B cell (primary cell): ENCODE results near the gene SOAT2. TPM values are rescaled to one million over a fixed set of nuclear protein-coding genes. Genes with fewer than 3 reads are reported as not detected.

Experiments
- ATAC-seq: fragments of 200-7000 bp; cut with Tn5 transposase; one replicate; pipeline ENCODE4 v1.10.0; 2021; ENCODE audit warnings: low read depth, mild to moderate bottlenecking, moderate number of reproducible peaks, moderate library complexity
- CTCF ChIA-PET: fragments of 350-600 bp; sonication (Branson Sonifier 250); formaldehyde crosslinking; loops from one replicate; lab custom pipeline; 2021; ENCODE audit warnings: antibody characterized with exemption, inconsistent platforms; lab: Charles Lee
- POLR2A ChIA-PET: fragments of 350-600 bp; sonication (Branson Sonifier 250); formaldehyde crosslinking; loops from one replicate; lab custom pipeline; 2021; ENCODE audit warnings: antibody characterized with exemption; lab: Charles Lee
- DNase-seq: peaks from one replicate; pipeline ENCODE4 v3.0.0; 2013
- H2AFZ ChIP-seq: 2 replicates; pipeline ENCODE4 v1.6.1; 2012; ENCODE audit warnings: mild to moderate bottlenecking, low read depth, low read length; ENCODE audit not compliant: insufficient read depth, poor library complexity, severe bottlenecking
- H3K27ac ChIP-seq, 2 donors: 1 replicate in 1 of 2; 2 replicates in 1 of 2; pipeline ENCODE4 v1.5.1; 2012 to 2013; ENCODE audit warnings: low read length in 2 of 2, mild to moderate bottlenecking in 2 of 2, moderate library complexity in 1 of 2
- H3K27me3 ChIP-seq, 4 experiments: fragments of 200-600 bp in 1 of 4; sonication (generic) in 1 of 4; replicated peaks in 1 of 4; 1 replicate in 2 of 4; 2 replicates in 2 of 4; pipeline versions ENCODE4 v1.6.1 to v1.7.0; 2013 to 2016; ENCODE audit warnings: low read length in 3 of 4, mild to moderate bottlenecking in 2 of 4, mixed read lengths in 1 of 4, moderate library complexity in 1 of 4; ENCODE audit not compliant: insufficient read depth in 4 of 4, control insufficient read depth in 3 of 4; ENCODE audit errors: control extremely low read depth in 1 of 4
- H3K36me3 ChIP-seq, 2 experiments: replicated peaks in 1 of 2; 1 replicate in 1 of 2; 2 replicates in 1 of 2; pipeline versions ENCODE4 v1.6.1 to v1.7.1; 2013; ENCODE audit warnings: low read length in 1 of 2; ENCODE audit not compliant: insufficient read depth in 2 of 2, control insufficient read depth in 1 of 2; ENCODE audit errors: control extremely low read depth in 1 of 2, extremely low read depth in 1 of 2
- H3K4me1 ChIP-seq, 2 donors: fragments of 200-600 bp in 1 of 2; sonication (generic) in 1 of 2; 1 replicate in 1 of 2; 2 replicates in 1 of 2; pipeline versions ENCODE4 v1.5.1 to v1.6.1; 2013 to 2017; ENCODE audit warnings: low read length in 2 of 2; ENCODE audit not compliant: control insufficient read depth in 2 of 2, insufficient read depth in 2 of 2
- H3K4me2 ChIP-seq: replicated peaks from 2 replicates; pipeline ENCODE3; 2012; ENCODE audit warnings: mild to moderate bottlenecking, low read depth, low read length; ENCODE audit not compliant: poor library complexity, severe bottlenecking
- H3K4me3 ChIP-seq, 5 experiments: fragments of 200-600 bp in 1 of 5; sonication (generic) in 1 of 5; 1 replicate in 3 of 5; 2 replicates in 2 of 5; pipeline versions ENCODE4 v1.5.1 to v1.7.0; 2011 to 2016; ENCODE audit warnings: low read length in 4 of 5, mild to moderate bottlenecking in 4 of 5, low read depth in 2 of 5, control low read depth in 1 of 5, moderate library complexity in 1 of 5; ENCODE audit not compliant: insufficient read depth in 1 of 5; ENCODE audit errors: control extremely low read depth in 1 of 5, extremely low read depth in 1 of 5
- H3K79me2 ChIP-seq: fragments of 200-600 bp; sonication (generic); one replicate; pipeline ENCODE4 v1.6.0; 2016; ENCODE audit warnings: low read length; ENCODE audit not compliant: control insufficient read depth, insufficient read depth
- H3K9ac ChIP-seq: fragments of 200-600 bp; sonication (generic); 2 replicates; pipeline ENCODE4 v1.6.1; 2017; ENCODE audit warnings: mild to moderate bottlenecking, low read length, moderate library complexity
- H3K9me3 ChIP-seq, 3 donors: one replicate each; pipeline versions ENCODE4 v1.6.1 to v1.7.1; 2013; ENCODE audit warnings: low read length in 2 of 3; ENCODE audit not compliant: control insufficient read depth in 2 of 3, insufficient read depth in 1 of 3; ENCODE audit errors: control extremely low read depth in 1 of 3
- H4K20me1 ChIP-seq: 2 replicates; pipeline ENCODE4 v1.6.0; 2012; ENCODE audit warnings: mild to moderate bottlenecking, low read length; ENCODE audit not compliant: insufficient read depth, control insufficient read depth, poor library complexity, severe bottlenecking
- H3K27ac Mint-ChIP-seq: one replicate; pipeline ENCODE4 v1.8.0; 2021; ENCODE audit warnings: mixed read lengths
- H3K27me3 Mint-ChIP-seq: one replicate; pipeline ENCODE4 v1.8.0; 2021; ENCODE audit warnings: mixed read lengths
- H3K4me1 Mint-ChIP-seq: one replicate; pipeline ENCODE4 v1.8.0; 2021; ENCODE audit warnings: mixed read lengths
- H3K4me3 Mint-ChIP-seq: one replicate; pipeline ENCODE4 v1.8.0; 2021; ENCODE audit warnings: mixed read lengths
- H3K9me3 Mint-ChIP-seq: one replicate; pipeline ENCODE4 v1.8.0; 2022; ENCODE audit warnings: mixed read lengths; ENCODE audit not compliant: insufficient read depth
- EZH2 ChIP-seq: IDR thresholded peaks from 2 replicates; pipeline ENCODE4 v1.6.1; 2012; ENCODE audit warnings: borderline replicate concordance, low read depth, mild to moderate bottlenecking, moderate library complexity, low read length; ENCODE audit not compliant: insufficient read depth, poor library complexity, severe bottlenecking
- WGBS: methylation state at CpG from one replicate; pipeline ENCODE4 v1.1.5; 2013; ENCODE audit warnings: missing lambda C conversion rate; ENCODE audit not compliant: insufficient coverage; 5-methylcytosine and 5-hydroxymethylcytosine counted together
- intact Hi-C: fragments of 100-400 bp; cut with micrococcal nuclease; formaldehyde crosslinking; loops from one replicate; pipeline ENCODE4 v1.10.0; 2022
- polyA plus RNA-seq: library from polyadenylated mRNA; depleted of rRNA; stranded (reverse); fragments of >200 nt; gene quantifications from 2 replicates; pipeline ENCODE4 v1.2.3, GENCODE V29; 2012
- total RNA-seq, 2 donors: library from RNA; stranded (reverse); fragments of 120-200 nt in 1 of 2; gene quantifications; 1 replicate in 1 of 2; 2 replicates in 1 of 2; pipeline versions ENCODE4 v1.2.3 to v1.2.4, GENCODE V29; 2013 to 2022
- TF ChIP-seq, protein P1 (sequence below): fragments of 200-600 bp; IDR thresholded peaks from one replicate; pipeline ENCODE4 v1.8.0; 2022; ENCODE audit warnings: antibody characterized with exemption, mild to moderate bottlenecking

Gene SOAT2
- total and polyA plus RNA-seq, 2 donors (not counting 1 experiment from before 2014, with no cell fraction given), result 0.31 TPM; not detected in 1

DNA sequence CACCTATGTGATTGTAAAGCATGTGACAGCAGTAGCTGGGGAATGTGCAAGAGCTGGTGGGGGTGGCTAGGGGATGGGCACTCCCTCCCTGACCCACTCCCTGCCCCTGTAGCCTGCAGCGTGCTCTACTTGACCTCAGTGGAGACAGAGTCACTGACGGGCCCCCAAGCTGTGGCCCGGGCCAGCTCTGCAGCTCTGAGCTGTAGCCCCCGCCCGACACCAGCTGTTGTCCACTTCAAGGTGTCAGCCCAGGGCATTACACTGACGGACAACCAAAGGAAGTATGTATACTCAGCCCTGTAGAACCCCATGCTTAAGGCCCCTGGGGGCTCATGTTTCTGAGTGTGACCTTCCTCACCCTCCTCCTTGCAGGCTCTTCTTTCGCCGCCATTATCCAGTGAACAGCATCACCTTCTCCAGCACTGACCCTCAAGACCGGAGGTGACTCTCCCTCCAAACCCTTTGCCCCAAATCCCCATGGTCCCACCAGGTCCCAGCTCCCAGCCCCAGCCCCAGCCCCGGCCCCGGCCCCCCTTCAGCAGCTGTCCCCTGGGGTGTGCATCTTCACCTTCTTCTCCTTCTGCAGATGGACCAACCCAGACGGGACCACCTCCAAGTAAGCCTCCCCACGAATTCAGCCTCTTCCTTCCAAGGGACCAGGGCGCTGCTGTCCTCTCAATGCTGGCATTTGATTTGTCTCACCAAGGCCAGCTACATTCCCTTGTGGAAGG lies 40.1 kb upstream of the SOAT2 start:
- Histone ChIP-seq H3K27ac (no peak overlapping the region), H3K79me2 (no peaks in the 10 kb centered on the region), H3K36me3 (peaks cover 0 to 34% of the 10 kb centered on the region in 2 experiments), H3K9me3 (peaks cover 0 to 3% (median 0%) of the 10 kb centered on the region in 3 donors), H3K4me1 (no peaks in the 10 kb centered on the region), H3K27me3 (peaks cover 0 to 9% (median 0%) of the 10 kb centered on the region in 4 experiments), H3K4me3 (no peak overlapping the region), H2AFZ (no peak overlapping the region), H4K20me1 (peaks cover 20% of the 10 kb centered on the region), H3K4me2 (no peak overlapping the region), H3K9ac (no peak overlapping the region)
- intact Hi-C loops, result no loop called here
- H3K27ac Mint-ChIP-seq, result no peak overlapping the region
- H3K9me3 Mint-ChIP-seq, result no peaks in the 10 kb centered on the region
- POLR2A ChIA-PET, result interaction anchor here (0.7 kb wide), 1 partner anchor 18 kb away, joined by 4 read pairs; no protein-coding TSS in a partner anchor
- WGBS, result 96% methylated on average over 14 of the region's 14 CpGs
- ATAC-seq (no peak), DNase-seq (no peak)
- peaks cover 4% of the 10 kb centered on the region for H3K4me1 Mint-ChIP-seq
- no peak overlapping the region for H3K4me3 Mint-ChIP-seq
- TF ChIP-seq, protein P1, sequence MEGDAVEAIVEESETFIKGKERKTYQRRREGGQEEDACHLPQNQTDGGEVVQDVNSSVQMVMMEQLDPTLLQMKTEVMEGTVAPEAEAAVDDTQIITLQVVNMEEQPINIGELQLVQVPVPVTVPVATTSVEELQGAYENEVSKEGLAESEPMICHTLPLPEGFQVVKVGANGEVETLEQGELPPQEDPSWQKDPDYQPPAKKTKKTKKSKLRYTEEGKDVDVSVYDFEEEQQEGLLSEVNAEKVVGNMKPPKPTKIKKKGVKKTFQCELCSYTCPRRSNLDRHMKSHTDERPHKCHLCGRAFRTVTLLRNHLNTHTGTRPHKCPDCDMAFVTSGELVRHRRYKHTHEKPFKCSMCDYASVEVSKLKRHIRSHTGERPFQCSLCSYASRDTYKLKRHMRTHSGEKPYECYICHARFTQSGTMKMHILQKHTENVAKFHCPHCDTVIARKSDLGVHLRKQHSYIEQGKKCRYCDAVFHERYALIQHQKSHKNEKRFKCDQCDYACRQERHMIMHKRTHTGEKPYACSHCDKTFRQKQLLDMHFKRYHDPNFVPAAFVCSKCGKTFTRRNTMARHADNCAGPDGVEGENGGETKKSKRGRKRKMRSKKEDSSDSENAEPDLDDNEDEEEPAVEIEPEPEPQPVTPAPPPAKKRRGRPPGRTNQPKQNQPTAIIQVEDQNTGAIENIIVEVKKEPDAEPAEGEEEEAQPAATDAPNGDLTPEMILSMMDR, result no peak
- no peak for TF ChIP-seq EZH2
- H3K27me3 Mint-ChIP-seq, result no peaks in the 10 kb centered on the region
- CTCF ChIA-PET, result interaction anchor here (0.5 to 14.1 kb wide), 6 partner anchors 8 to 260 kb away, joined by 3 to 344 read pairs (median 32); partner anchors contain the start of genes IGFBP6, SOAT2 and SPRYD3
